ENCODE results near the gene OR52L1.
A peak's percentile ranks its signal among the peaks of the same experiment; 100 is the strongest.

The OR52L1 gene

GRCh38 chr11:6002202-6002699, 15.5 kb upstream of the OR52L1 start:
- ChIA-PET POLR2A (no interaction called here), CTCF (interaction anchor here (0.6 kb wide), 2 partner anchors 42 to 322 kb away, joined by 3 read pairs; no protein-coding TSS in a partner anchor)
- Histone ChIP-seq H3K4me3 (ENCODE audit: low read depth, low read length) (no peak overlapping the region), H3K4me1 (ENCODE audit: control insufficient read depth, insufficient read depth, low read length) (no peaks in the 10 kb centered on the region), H3K27ac (ENCODE audit: extremely low read depth, low read depth, low read length) (no peak overlapping the region), H3K9me3 (ENCODE audit: control insufficient read depth, insufficient read depth, low read depth, low read length) (no peaks in the 10 kb centered on the region), H3K36me3 (ENCODE audit: control insufficient read depth in 2 of 2, insufficient read depth in 1 of 2, low read length in 2 of 2) (no peaks in the 10 kb centered on the region)
- no peak for TF ChIP-seq KLF17 (tag by site-specific recombination; IDR thresholded peaks at IDR 0.05)
- TF ChIP-seq ATF2 (tag by site-specific recombination; IDR thresholded peaks at IDR 0.05; ENCODE audit: low read depth): peak; percentile 69

- no peak overlapping the region for H3K27ac ChIP-seq (ENCODE audit: extremely low read depth, low read depth, low read length)
- TF ChIP-seq ZNF146 (tag by site-specific recombination; IDR thresholded peaks at IDR 0.05) (no peak), ZNF449 (tag by site-specific recombination; IDR thresholded peaks at IDR 0.05) (no peak), ZBTB48 (tag by site-specific recombination; IDR thresholded peaks at IDR 0.05) (no peak), ZNF10 (tag by site-specific recombination; IDR thresholded peaks at IDR 0.05) (no peak), ZNF621 (tag by site-specific recombination; IDR thresholded peaks at IDR 0.05) (no peak), ZNF518A (tag by site-specific recombination; conservative IDR thresholded peaks at IDR 0.05; ENCODE audit: low read depth) (no peak), SP7 (tag by site-specific recombination; IDR thresholded peaks at IDR 0.05) (no peak), ZNF513 (tag by site-specific recombination; IDR thresholded peaks at IDR 0.05) (no peak), ZSCAN30 (tag by site-specific recombination; IDR thresholded peaks at IDR 0.05) (no peak), EGR2 (tag by site-specific recombination; IDR thresholded peaks at IDR 0.05; ENCODE audit: low read depth) (no peak), KLF7 (tag by site-specific recombination; IDR thresholded peaks at IDR 0.05; ENCODE audit: borderline replicate concordance) (no peak), MYNN (tag by site-specific recombination; IDR thresholded peaks at IDR 0.05; ENCODE audit: borderline replicate concordance) (no peak), ZNF585B (tag by site-specific recombination; IDR thresholded peaks at IDR 0.05) (no peak), ZBTB1 (tag by site-specific recombination; IDR thresholded peaks at IDR 0.05) (no peak), ZNF704 (tag by site-specific recombination; IDR thresholded peaks at IDR 0.05) (no peak), ZNF2 (tag by site-specific recombination; IDR thresholded peaks at IDR 0.05) (no peak)
- H3K9me3 ChIP-seq (ENCODE audit: control insufficient read depth, insufficient read depth, low read depth, low read length): no peaks in the 10 kb centered on the region
- ChIA-PET POLR2A (no interaction called here), CTCF (interaction anchor here (0.6 to 1.3 kb wide), 7 partner anchors 10 to 1291 kb away, joined by 3 to 4 read pairs (median 3); no protein-coding TSS in a partner anchor)
- H3K4me1 ChIP-seq (ENCODE audit: control insufficient read depth, insufficient read depth, low read length): no peaks in the 10 kb centered on the region
- H3K4me3 ChIP-seq (ENCODE audit: low read depth, low read length): no peak overlapping the region
- H3K36me3 ChIP-seq (ENCODE audit: control insufficient read depth in 2 of 2, insufficient read depth in 1 of 2, low read length in 2 of 2): no peaks in the 10 kb centered on the region
These were observed 8.0 kb upstream of the OR52L1 start for GRCh38 chr11:5994791-5995190.

Data from HEK293 (cell line).